Parathyroid adenoma (tissue), 2 donors: ENCODE data around the gene ANO2.

ENCODE experiments used
- H2AFZ ChIP-seq: fragments of 300-600 bp; sonication (generic); one replicate; pipeline ENCODE4 v1.7.0; 2017; ENCODE audit warnings: antibody characterized with exemption, mild to moderate bottlenecking
- H3K27ac ChIP-seq: fragments of 300-600 bp; sonication (generic); one replicate; pipeline ENCODE4 v1.7.0; 2017
- H3K27me3 ChIP-seq: fragments of 300-600 bp; sonication (generic); one replicate; pipeline ENCODE4 v1.7.0; 2017; ENCODE audit warnings: low read length; ENCODE audit not compliant: control insufficient read depth, insufficient read depth
- H3K36me3 ChIP-seq: fragments of 300-600 bp; sonication (generic); one replicate; pipeline ENCODE4 v1.7.0; 2017; ENCODE audit warnings: low read length; ENCODE audit not compliant: control insufficient read depth, insufficient read depth
- H3K4me1 ChIP-seq: fragments of 300-600 bp; sonication (generic); one replicate; pipeline ENCODE4 v1.7.0; 2017; ENCODE audit warnings: control low read depth
- H3K4me2 ChIP-seq: fragments of 300-600 bp; sonication (generic); one replicate; pipeline ENCODE4 v1.7.0; 2017; ENCODE audit warnings: low read length
- H3K4me3 ChIP-seq: fragments of 300-600 bp; sonication (generic); one replicate; pipeline ENCODE4 v1.7.0; 2017; ENCODE audit warnings: low read depth, low read length
- H3K79me2 ChIP-seq: fragments of 300-600 bp; sonication (generic); one replicate; pipeline ENCODE4 v1.7.0; 2017; ENCODE audit warnings: control low read depth
- H3K9ac ChIP-seq: fragments of 300-600 bp; sonication (generic); one replicate; pipeline ENCODE4 v1.7.0; 2017; ENCODE audit warnings: mild to moderate bottlenecking
- H3K9me3 ChIP-seq: fragments of 300-600 bp; sonication (generic); one replicate; pipeline ENCODE4 v1.7.0; 2017; ENCODE audit warnings: low read length; ENCODE audit not compliant: control insufficient read depth
- CTCF ChIP-seq: fragments of 300-600 bp; sonication (generic); IDR thresholded peaks from one replicate; pipeline ENCODE4 v1.7.0; 2017; ENCODE audit warnings: antibody characterized with exemption, mild to moderate bottlenecking
- donor health status: primary hyperparathyroidism.

Gene ANO2

GRCh38 chr12:5534426-5535199, 410.4 kb downstream of the ANO2 start:
- no peaks in the 10 kb centered on the region for H3K9me3 ChIP-seq
- no peak overlapping the region for H2AFZ ChIP-seq
- H3K4me2 ChIP-seq = no peak overlapping the region
- no peak overlapping the region for H3K9ac ChIP-seq
- no peaks in the 10 kb centered on the region for H3K4me1 ChIP-seq
- no peaks in the 10 kb centered on the region for H3K36me3 ChIP-seq
- no peak for TF ChIP-seq CTCF
- H3K4me3 ChIP-seq = no peak overlapping the region
- no peaks in the 10 kb centered on the region for H3K27me3 ChIP-seq
- no peaks in the 10 kb centered on the region for H3K79me2 ChIP-seq
- no peak overlapping the region for H3K27ac ChIP-seq

GRCh38 chr12:5533368-5533767, 411.7 kb downstream of the ANO2 start:
- Histone ChIP-seq H3K9me3 (no peaks in the 10 kb centered on the region), H3K79me2 (no peaks in the 10 kb centered on the region), H3K27me3 (no peaks in the 10 kb centered on the region), H2AFZ (no peak overlapping the region), H3K4me3 (no peak overlapping the region), H3K4me2 (no peak overlapping the region), H3K36me3 (no peaks in the 10 kb centered on the region), H3K9ac (no peak overlapping the region), H3K4me1 (no peaks in the 10 kb centered on the region), H3K27ac (no peak overlapping the region)
- TF ChIP-seq CTCF = no peak

GRCh38 chr12:5525783-5526367, 419.2 kb downstream of the ANO2 start:
- no peak overlapping the region for H3K4me3 ChIP-seq
- H3K27ac ChIP-seq = no peak overlapping the region
- no peak overlapping the region for H3K9ac ChIP-seq
- H3K36me3 ChIP-seq = no peaks in the 10 kb centered on the region
- H3K79me2 ChIP-seq = no peaks in the 10 kb centered on the region
- H2AFZ ChIP-seq = no peak overlapping the region
- H3K9me3 ChIP-seq = no peaks in the 10 kb centered on the region
- no peaks in the 10 kb centered on the region for H3K4me1 ChIP-seq
- H3K4me2 ChIP-seq = no peak overlapping the region
- no peaks in the 10 kb centered on the region for H3K27me3 ChIP-seq
- TF ChIP-seq CTCF = no peak

GRCh38 chr12:5524769-5525436, 420.2 kb downstream of the ANO2 start:
- no peak for TF ChIP-seq CTCF
- no peak overlapping the region for H3K9ac ChIP-seq
- no peak overlapping the region for H2AFZ ChIP-seq
- H3K36me3 ChIP-seq = no peaks in the 10 kb centered on the region
- H3K4me2 ChIP-seq = no peak overlapping the region
- H3K79me2 ChIP-seq = no peaks in the 10 kb centered on the region
- H3K4me3 ChIP-seq = no peak overlapping the region
- H3K27me3 ChIP-seq = no peaks in the 10 kb centered on the region
- no peaks in the 10 kb centered on the region for H3K4me1 ChIP-seq
- H3K27ac ChIP-seq = no peak overlapping the region
- no peaks in the 10 kb centered on the region for H3K9me3 ChIP-seq
